HCT116 (cell line): ENCODE results near the gene AGAP1. TPM values are rescaled to one million over a fixed set of nuclear protein-coding genes. Genes with fewer than 3 reads are reported as not detected.

Source experiments
- ATAC-seq: fragments of 200-7000 bp; cut with Tn5 transposase; 2 replicates; pipeline ENCODE4 v1.9.1; 2020; ENCODE audit warnings: mild to moderate bottlenecking, moderate library complexity
- BruUV-seq: library from RNA; stranded (reverse); fragments of 400-500 nt; replicated peaks from 2 replicates; lab custom pipeline; 2021; lab: Mats Ljungman, UMichigan
- CTCF ChIA-PET: fragments of 300-600 bp; sonication (Branson Sonifier 250); formaldehyde crosslinking; loops from one replicate; lab custom pipeline; 2021; ENCODE audit warnings: antibody characterized with exemption; lab: Charles Lee
- POLR2A ChIA-PET: fragments of 300-600, 350-600 bp; sonication (Branson Sonifier 250); formaldehyde crosslinking; loops from one replicate; lab custom pipeline; 2021; ENCODE audit warnings: antibody characterized with exemption; lab: Charles Lee
- RAD21 ChIA-PET, 2 experiments: fragments of 300-600 bp; sonication (Branson Sonifier 250); formaldehyde crosslinking; loops; one replicate each; lab custom pipeline; 2023; ENCODE audit warnings: low total read pairs in 2 of 2; ENCODE audit not compliant: uncharacterized antibody in 2 of 2, unreplicated experiment in 2 of 2, low non-redundant PET in 1 of 2; lab: Charles Lee
- DNase-seq: peaks from one replicate; pipeline ENCODE4 v3.0.0-alpha.2; 2010; ENCODE audit warnings: low read depth, low spot score
- H2AFZ ChIP-seq: fragments of 200-600 bp; shearing (Covaris generic), sonication (generic); 2 replicates; pipeline ENCODE4 v1.6.1; 2017; ENCODE audit warnings: low read depth, mixed run types, mixed read lengths, antibody characterized with exemption, low read length; ENCODE audit not compliant: poor library complexity, severe bottlenecking
- H3K27ac ChIP-seq: 2 replicates; pipeline ENCODE4 v1.5.1; 2012; ENCODE audit warnings: low read depth, low read length
- H3K27me3 ChIP-seq: fragments of 200-600 bp; sonication (generic); 2 replicates; pipeline ENCODE4 v1.6.1; 2016; ENCODE audit warnings: mixed run types, low read length, mixed read lengths; ENCODE audit not compliant: insufficient read depth
- H3K36me3 ChIP-seq, 2 experiments: fragments of 200-500 bp in 1 of 2; fragments of 200-600 bp in 1 of 2; sonication (Bioruptor generic) in 1 of 2; sonication (generic) in 1 of 2; 2 replicates each; pipeline versions ENCODE4 v1.5.1 to v1.6.1; 2014 to 2016; ENCODE audit warnings: low read length in 2 of 2, inconsistent platforms in 1 of 2, mixed read lengths in 1 of 2, mixed run types in 1 of 2; ENCODE audit not compliant: insufficient read depth in 2 of 2, control insufficient read depth in 1 of 2
- H3K4me1 ChIP-seq, 2 experiments: fragments of 200-600 bp in 1 of 2; sonication (generic) in 1 of 2; 2 replicates each; pipeline versions ENCODE4 v1.5.1 to v1.6.1; 2012 to 2017; ENCODE audit warnings: low read length in 2 of 2, inconsistent platforms in 1 of 2, mild to moderate bottlenecking in 1 of 2, mixed read lengths in 1 of 2, mixed run types in 1 of 2, moderate library complexity in 1 of 2; ENCODE audit not compliant: insufficient read depth in 2 of 2, control insufficient read depth in 1 of 2
- H3K4me2 ChIP-seq: fragments of 200-600 bp; sonication (generic); 2 replicates; pipeline ENCODE4 v1.6.1; 2017; ENCODE audit warnings: mixed run types, low read length, mixed read lengths
- H3K4me3 ChIP-seq, 2 experiments: fragments of 200-600 bp in 1 of 2; sonication (generic) in 1 of 2; replicated peaks in 1 of 2; 2 replicates each; pipeline ENCODE4 v1.5.1; 2011 to 2016; ENCODE audit warnings: low read length in 2 of 2, control low read depth in 1 of 2, low read depth in 1 of 2, mild to moderate bottlenecking in 1 of 2, mixed read lengths in 1 of 2, mixed run types in 1 of 2
- H3K79me2 ChIP-seq: fragments of 200-600 bp; sonication (generic); 2 replicates; pipeline ENCODE4 v1.6.1; 2017; ENCODE audit warnings: mild to moderate bottlenecking, mixed run types, low read length, moderate library complexity, mixed read lengths; ENCODE audit not compliant: insufficient read depth
- H3K9ac ChIP-seq: fragments of 200-600 bp; sonication (generic); 2 replicates; pipeline ENCODE4 v1.6.1; 2016; ENCODE audit warnings: low read length, mixed read lengths
- H3K9me2 ChIP-seq: fragments of 200-600 bp; sonication (generic), shearing (Covaris generic); 2 replicates; pipeline ENCODE4 v1.6.1; 2017; ENCODE audit warnings: mixed run types, mild to moderate bottlenecking, moderate library complexity; ENCODE audit not compliant: insufficient read depth
- H3K9me3 ChIP-seq, 2 experiments: fragments of 200-500 bp in 1 of 2; fragments of 200-600 bp in 1 of 2; sonication (Bioruptor generic) in 1 of 2; sonication (generic) in 1 of 2; 2 replicates each; pipeline ENCODE4 v1.6.1; 2014 to 2017; ENCODE audit warnings: low read length in 2 of 2, mixed read lengths in 2 of 2, inconsistent platforms in 1 of 2, low read depth in 1 of 2, mild to moderate bottlenecking in 1 of 2, mixed run types in 1 of 2, moderate library complexity in 1 of 2; ENCODE audit not compliant: control insufficient read depth in 1 of 2, insufficient read depth in 1 of 2
- H4K20me1 ChIP-seq: fragments of 200-600 bp; sonication (generic), shearing (Covaris generic); 2 replicates; pipeline ENCODE4 v1.6.1; 2017; ENCODE audit warnings: mixed run types, mild to moderate bottlenecking, moderate library complexity; ENCODE audit not compliant: insufficient read depth
- CEBPB ChIP-seq: IDR thresholded peaks from 2 replicates; pipeline ENCODE4 v1.6.1; 2012; ENCODE audit warnings: low read depth
- CTCF ChIP-seq, 3 experiments: fragments of 200-600 bp in 1 of 3; sonication (generic) in 1 of 3; IDR thresholded peaks in 2 of 3; conservative IDR thresholded peaks in 1 of 3; 2 replicates each; pipeline ENCODE4 v1.5.1; 2012 to 2017; ENCODE audit warnings: low read depth in 2 of 3, low read length in 2 of 3, antibody characterized with exemption in 1 of 3, borderline replicate concordance in 1 of 3, control low read depth in 1 of 3, mild to moderate bottlenecking in 1 of 3, mixed read lengths in 1 of 3, mixed run types in 1 of 3, moderate library complexity in 1 of 3; ENCODE audit not compliant: insufficient read depth in 1 of 3
- EGR1 ChIP-seq: IDR thresholded peaks from 2 replicates; pipeline ENCODE4 v1.6.1; 2012; ENCODE audit warnings: low read depth
- EZH2phosphoT487 ChIP-seq: fragments of 200-600 bp; IDR thresholded peaks from 2 replicates; pipeline ENCODE4 v1.6.1; 2018; ENCODE audit warnings: antibody characterized with exemption, borderline replicate concordance
- JUND ChIP-seq: IDR thresholded peaks from 2 replicates; pipeline ENCODE4 v1.6.1; 2012
- POLR2A ChIP-seq: IDR thresholded peaks from 2 replicates; pipeline ENCODE4 v1.7.0; 2011; ENCODE audit warnings: borderline replicate concordance; ENCODE audit not compliant: insufficient read depth, insufficient read length; ENCODE audit errors: extremely low read depth
- RAD21 ChIP-seq: IDR thresholded peaks from 2 replicates; pipeline ENCODE4 v1.6.1; 2012; ENCODE audit warnings: low read depth, mild to moderate bottlenecking
- REST ChIP-seq: IDR thresholded peaks from 2 replicates; pipeline ENCODE4 v1.6.1; 2012; ENCODE audit warnings: low read depth
- SIN3A ChIP-seq: IDR thresholded peaks from 2 replicates; pipeline ENCODE4 v1.6.1; 2012; ENCODE audit warnings: low read depth
- SRF ChIP-seq: IDR thresholded peaks from 2 replicates; pipeline ENCODE4 v1.6.1; 2012; ENCODE audit warnings: low read depth
- YY1 ChIP-seq: IDR thresholded peaks from 2 replicates; pipeline ENCODE4 v1.6.1; 2011; ENCODE audit warnings: low read length, low read depth, moderate library complexity, mild to moderate bottlenecking; ENCODE audit not compliant: insufficient replicate concordance; ENCODE audit errors: extremely low read depth
- ZBTB33 ChIP-seq: IDR thresholded peaks from 2 replicates; pipeline ENCODE4 v1.6.1; 2011; ENCODE audit warnings: mild to moderate bottlenecking, low read length, moderate library complexity; ENCODE audit not compliant: insufficient replicate concordance; ENCODE audit errors: extremely low read depth
- intact Hi-C: fragments of 100-400 bp; cut with micrococcal nuclease; formaldehyde crosslinking; loops from 2 replicates; pipeline ENCODE4 v1.10.0; 2022
- total RNA-seq: library from RNA; stranded (reverse); gene quantifications from one replicate; pipeline ENCODE4 v1.2.1, GENCODE V29; 2021; ENCODE audit not compliant: unreplicated experiment

Gene AGAP1
- total RNA-seq, 1 experiment from 2014 or later, result 43.8 TPM

GRCh38 chr2:235958221-235958930, 464.5 kb downstream of the AGAP1 start:
- Histone ChIP-seq H3K4me3 (no peak overlapping the region), H3K4me2 (no peak overlapping the region), H4K20me1 (no peaks in the 10 kb centered on the region), H3K27ac (no peak overlapping the region), H3K9me2 (no peaks in the 10 kb centered on the region), H2AFZ (no peak overlapping the region), H3K79me2 (no peaks in the 10 kb centered on the region), H3K36me3 (no peaks in the 10 kb centered on the region), H3K27me3 (no peaks in the 10 kb centered on the region), H3K9me3 (no peaks in the 10 kb centered on the region), H3K4me1 (no peaks in the 10 kb centered on the region), H3K9ac (no peak overlapping the region)
- ATAC-seq (no peak), DNase-seq (no peak)
- intact Hi-C loops, result no loop called here
- TF ChIP-seq RAD21 (no peak), SIN3A (no peak)
- RAD21 ChIA-PET, result no interaction called here
- no TSS peak for BruUV-seq
- CTCF ChIA-PET, result no interaction called here
- POLR2A ChIA-PET, result no interaction called here

- no peak for ATAC-seq
- H3K4me3 ChIP-seq, result no peak overlapping the region
- no peaks in the 10 kb centered on the region for H3K9me2 ChIP-seq
- no peaks in the 10 kb centered on the region for H3K27me3 ChIP-seq
- ChIA-PET RAD21 (no interaction called here), POLR2A (no interaction called here), CTCF (no interaction called here)
- H3K9ac ChIP-seq, result no peak overlapping the region
- no peaks in the 10 kb centered on the region for H3K79me2 ChIP-seq
- no TSS peak for BruUV-seq
- H2AFZ ChIP-seq, result no peak overlapping the region
- DNase-seq, result no peak
- H3K4me1 ChIP-seq, result no peaks in the 10 kb centered on the region
- no peak overlapping the region for H3K4me2 ChIP-seq
- H3K27ac ChIP-seq, result no peak overlapping the region
- no peaks in the 10 kb centered on the region for H3K9me3 ChIP-seq
- H3K36me3 ChIP-seq, result no peaks in the 10 kb centered on the region
- intact Hi-C loops, result no loop called here
- no peaks in the 10 kb centered on the region for H4K20me1 ChIP-seq
- TF ChIP-seq CTCF (IDR thresholded peaks at IDR 0.05 in 2 of 3, conservative IDR thresholded peaks at IDR 0.05 in 1 of 3; ENCODE audit: borderline replicate concordance in 1 of 3, insufficient read depth in 1 of 3, low read depth in 2 of 3, low read length in 2 of 3) (no peak), SRF (no peak), YY1 (no peak), EGR1 (no peak), JUND (no peak), SIN3A (no peak), CEBPB (no peak), REST (no peak), POLR2A (no peak), ZBTB33 (no peak), EZH2phosphoT487 (no peak)
Measured at GRCh38 chr2:235958931-235959410, 465.1 kb downstream of the AGAP1 start.
